GM23248 (cell line): ENCODE results near the gene PADI4. TPM values are rescaled to one million over a fixed set of nuclear protein-coding genes. Genes with fewer than 3 reads are reported as not detected.

Experiments used
- DNase-seq: peaks from one replicate; pipeline ENCODE4 v3.0.0-alpha.2; 2015
- H2AFZ ChIP-seq: fragments of 200-600 bp; sonication (generic); 2 replicates; pipeline ENCODE4 v1.6.1; 2016; ENCODE audit warnings: antibody characterized with exemption
- H3F3A ChIP-seq: fragments of 200-600 bp; sonication (generic); 2 replicates; pipeline ENCODE4 v1.6.1; 2016; ENCODE audit warnings: mild to moderate bottlenecking, antibody characterized with exemption, mixed run types; ENCODE audit not compliant: insufficient read depth
- H3K27ac ChIP-seq: fragments of 200-600 bp; sonication (generic); 2 replicates; pipeline ENCODE4 v1.5.1; 2016; ENCODE audit warnings: mild to moderate bottlenecking
- H3K27me3 ChIP-seq: fragments of 200-600 bp; sonication (generic); replicated peaks from 2 replicates; pipeline ENCODE4 v1.6.1; 2016; ENCODE audit warnings: mild to moderate bottlenecking; ENCODE audit not compliant: insufficient read depth
- H3K36me3 ChIP-seq: fragments of 200-600 bp; sonication (generic); 2 replicates; pipeline ENCODE4 v1.6.1; 2016; ENCODE audit warnings: low read depth, mild to moderate bottlenecking
- H3K4me1 ChIP-seq: fragments of 200-600 bp; sonication (generic); 2 replicates; pipeline ENCODE4 v1.6.1; 2016; ENCODE audit warnings: mild to moderate bottlenecking; ENCODE audit not compliant: insufficient read depth
- H3K4me2 ChIP-seq: fragments of 200-600 bp; sonication (generic); one replicate; pipeline ENCODE4 v1.6.1; 2016; ENCODE audit warnings: mild to moderate bottlenecking; ENCODE audit not compliant: unreplicated experiment
- H3K4me3 ChIP-seq: fragments of 200-600 bp; sonication (generic); 2 replicates; pipeline ENCODE4 v1.5.1; 2016; ENCODE audit warnings: mild to moderate bottlenecking
- H3K79me2 ChIP-seq: fragments of 200-600 bp; sonication (generic); 2 replicates; pipeline ENCODE4 v1.6.1; 2016; ENCODE audit warnings: mild to moderate bottlenecking; ENCODE audit not compliant: insufficient read depth
- H3K9ac ChIP-seq: fragments of 200-600 bp; sonication (generic); 2 replicates; pipeline ENCODE4 v1.6.1; 2016; ENCODE audit warnings: mild to moderate bottlenecking
- H3K9me2 ChIP-seq: fragments of 200-600 bp; sonication (generic); 2 replicates; pipeline ENCODE4 v1.6.1; 2016; ENCODE audit warnings: mixed run types, mild to moderate bottlenecking, moderate library complexity; ENCODE audit not compliant: insufficient read depth
- H3K9me3 ChIP-seq: fragments of 200-600 bp; sonication (generic); one replicate; pipeline ENCODE4 v1.6.1; 2017; ENCODE audit warnings: low read depth
- H4K20me1 ChIP-seq: fragments of 200-600 bp; sonication (generic); 2 replicates; pipeline ENCODE4 v1.6.0; 2016; ENCODE audit not compliant: insufficient read depth
- EZH2 ChIP-seq: fragments of 200-600 bp; sonication (generic); IDR thresholded peaks from 2 replicates; pipeline ENCODE4 v1.6.1; 2018; ENCODE audit warnings: antibody characterized with exemption, mild to moderate bottlenecking; ENCODE audit not compliant: insufficient read depth, poor library complexity, severe bottlenecking
- EZH2phosphoT487 ChIP-seq: fragments of 200-600 bp; sonication (generic); IDR thresholded peaks from 2 replicates; pipeline ENCODE4 v1.6.1; 2018; ENCODE audit warnings: antibody characterized with exemption, moderate library complexity, mild to moderate bottlenecking, low read depth; ENCODE audit not compliant: insufficient read depth
- WGBS, 2 experiments: methylation state at CpG; one replicate each; pipeline ENCODE4 v1.1.6; 2015 to 2017; ENCODE audit warnings: low lambda C conversion rate in 2 of 2, low coverage in 1 of 2; ENCODE audit errors: missing lambda C conversion rate in 2 of 2; 5-methylcytosine and 5-hydroxymethylcytosine counted together
- in situ Hi-C: fragments of 300-500 bp; cut with MboI; formaldehyde crosslinking; loops from 2 replicates; pipeline ENCODE4 v1.15.0; 2020
- polyA plus RNA-seq: library from polyadenylated mRNA; unstranded; fragments of >200 nt; fragmentation: Nextera tagmentation; extraction: Ambion mirVana; gene quantifications from 2 replicates; pipeline ENCODE4 v1.2.1, GENCODE V29; 2016
- total RNA-seq: library from RNA; depleted of rRNA; stranded (reverse); fragments of >200 nt; shearing (Covaris generic); gene quantifications from 2 replicates; pipeline ENCODE4 v1.2.3, GENCODE V29; 2014

Gene PADI4
- total and polyA plus RNA-seq, 2 experiments from 2014 or later: not detected

DNA sequence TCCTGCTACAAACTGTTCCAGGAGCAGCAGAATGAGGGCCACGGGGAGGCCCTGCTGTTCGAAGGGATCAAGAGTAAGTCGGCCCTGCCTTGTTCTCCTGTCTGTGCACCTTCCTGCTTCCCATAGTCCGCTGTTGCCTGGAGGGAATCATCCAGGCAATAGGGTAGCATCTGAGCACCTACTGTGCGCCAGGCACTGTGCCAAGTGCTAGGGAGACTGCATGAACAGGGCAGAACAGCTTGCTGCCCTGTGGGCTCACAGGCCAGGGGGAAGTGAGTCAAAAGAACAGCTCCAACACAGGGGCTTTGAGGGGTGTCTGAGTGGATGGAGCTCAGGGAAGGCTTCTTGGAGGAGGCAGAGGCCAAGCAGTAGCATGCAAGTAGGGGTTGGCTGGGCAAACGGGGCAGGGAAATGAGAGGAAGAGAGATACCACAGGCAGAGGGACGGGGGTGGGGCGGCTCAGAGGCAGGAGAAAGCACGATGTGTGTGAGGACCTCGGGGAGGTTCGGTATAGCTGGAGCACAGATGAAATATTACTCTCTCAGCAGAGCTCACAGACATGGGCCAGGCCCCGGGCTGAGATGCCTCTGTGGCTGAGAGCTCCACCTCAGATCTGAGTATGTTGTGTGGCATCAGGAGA is 48.5 kb downstream of the PADI4 start:
- Histone ChIP-seq H3K27me3 (peaks cover 20% of the 10 kb centered on the region; the same call in 1 of the 2 replicates), H3K9ac (no peak overlapping the region), H3F3A (no peaks in the 10 kb centered on the region), H3K79me2 (no peaks in the 10 kb centered on the region), H3K4me1 (no peaks in the 10 kb centered on the region), H2AFZ (no peak overlapping the region), H4K20me1 (no peaks in the 10 kb centered on the region), H3K4me3 (no peak overlapping the region), H3K9me3 (no peaks in the 10 kb centered on the region), H3K9me2 (no peaks in the 10 kb centered on the region), H3K36me3 (no peaks in the 10 kb centered on the region), H3K27ac (no peak overlapping the region), H3K4me2 (no peak overlapping the region)
- 34 to 36% methylated on average over 11 of the region's 12 CpGs for WGBS, 2 experiments
- TF ChIP-seq EZH2 (no peak), EZH2phosphoT487 (no peak)
- in situ Hi-C loops: no loop called here
- DNase-seq: no peak

- Histone ChIP-seq H4K20me1 (no peaks in the 10 kb centered on the region), H3K27me3 (peaks cover 9% of the 10 kb centered on the region; the same call in 1 of the 2 replicates), H3K79me2 (no peaks in the 10 kb centered on the region), H3K9ac (no peak overlapping the region), H3K9me3 (no peaks in the 10 kb centered on the region), H3K4me1 (no peaks in the 10 kb centered on the region), H3K36me3 (no peaks in the 10 kb centered on the region), H3K27ac (no peak overlapping the region), H2AFZ (no peak overlapping the region), H3F3A (no peaks in the 10 kb centered on the region), H3K9me2 (no peaks in the 10 kb centered on the region), H3K4me3 (no peak overlapping the region), H3K4me2 (no peak overlapping the region)
- WGBS, 2 experiments: 52 to 69% methylated on average over 3 to 4 of the region's 4 CpGs
- in situ Hi-C loops: no loop called here
- no peak for DNase-seq
- TF ChIP-seq EZH2 (no peak), EZH2phosphoT487 (no peak)
Observed at GRCh38 chr1:17358557-17358956, 50.6 kb downstream of the PADI4 start.

DNA sequence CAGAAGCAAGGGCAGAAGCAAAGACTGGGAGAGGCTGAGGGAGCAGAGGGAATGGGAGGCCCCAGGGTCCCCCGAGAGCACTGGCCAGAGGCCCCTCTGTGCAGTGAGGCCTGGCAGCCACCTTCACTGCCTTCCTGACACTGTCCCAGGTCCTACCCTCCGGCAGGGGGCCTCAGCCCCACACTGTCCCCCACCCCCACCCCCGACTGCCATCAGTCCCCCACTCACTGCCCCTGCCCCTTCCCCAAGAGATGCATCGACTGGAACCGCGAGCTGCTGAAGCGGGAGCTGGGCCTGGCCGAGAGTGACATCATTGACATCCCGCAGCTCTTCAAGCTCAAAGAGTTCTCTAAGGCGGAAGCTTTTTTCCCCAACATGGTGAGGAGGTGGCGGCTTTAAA is 51.0 kb downstream of the PADI4 start:
- WGBS, 2 experiments: 71 to 73% methylated on average over 9 to 11 of the region's 11 CpGs
- Histone ChIP-seq H3K27me3 (peaks cover 9% of the 10 kb centered on the region; the same call in 1 of the 2 replicates), H3K4me1 (no peaks in the 10 kb centered on the region), H3K9me3 (no peaks in the 10 kb centered on the region), H3K4me2 (no peak overlapping the region), H3K9ac (no peak overlapping the region), H3F3A (no peaks in the 10 kb centered on the region), H3K79me2 (no peaks in the 10 kb centered on the region), H3K36me3 (no peaks in the 10 kb centered on the region), H2AFZ (no peak overlapping the region), H4K20me1 (no peaks in the 10 kb centered on the region), H3K4me3 (no peak overlapping the region), H3K27ac (no peak overlapping the region), H3K9me2 (no peaks in the 10 kb centered on the region)
- in situ Hi-C loops: no loop called here
- DNase-seq: no peak
- TF ChIP-seq EZH2 (no peak), EZH2phosphoT487 (no peak)

DNA sequence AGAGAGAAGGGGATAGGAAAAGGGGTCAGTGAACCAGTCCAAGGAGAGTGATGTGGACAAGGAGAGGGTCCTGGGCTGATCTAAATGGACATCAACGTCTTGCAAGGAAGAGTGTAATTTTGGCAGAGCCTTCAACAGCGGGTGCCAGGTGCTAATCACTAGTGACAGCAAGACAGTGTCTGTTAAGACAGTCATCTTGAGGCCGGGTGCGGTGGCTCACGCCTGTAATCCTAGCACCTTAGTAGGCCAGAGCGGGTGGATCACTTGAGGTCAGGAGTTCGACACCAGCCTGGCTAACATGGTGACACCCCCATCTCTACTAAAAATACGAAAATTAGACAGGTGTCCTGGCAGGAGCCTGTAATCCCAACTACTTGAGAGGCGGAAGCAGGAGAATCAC is 51.8 kb downstream of the PADI4 start:
- H3K36me3 ChIP-seq: no peaks in the 10 kb centered on the region
- peaks cover 9% of the 10 kb centered on the region; the same call in 1 of the 2 replicates for H3K27me3 ChIP-seq
- no peak overlapping the region for H2AFZ ChIP-seq
- no peaks in the 10 kb centered on the region for H3K4me1 ChIP-seq
- DNase-seq: no peak
- H3K9me3 ChIP-seq: no peaks in the 10 kb centered on the region
- in situ Hi-C loops: no loop called here
- no peaks in the 10 kb centered on the region for H3K79me2 ChIP-seq
- H3F3A ChIP-seq: no peaks in the 10 kb centered on the region
- H3K9me2 ChIP-seq: no peaks in the 10 kb centered on the region
- H3K4me2 ChIP-seq: no peak overlapping the region
- H4K20me1 ChIP-seq: no peaks in the 10 kb centered on the region
- H3K4me3 ChIP-seq: no peak overlapping the region
- H3K9ac ChIP-seq: no peak overlapping the region
- no peak for TF ChIP-seq EZH2phosphoT487
- no peak for TF ChIP-seq EZH2
- no peak overlapping the region for H3K27ac ChIP-seq
- 66 to 70% methylated on average over 9 of the region's 9 CpGs for WGBS, 2 experiments
